Upper lobe of left lung (tissue), 6 donors: Measurements from ENCODE around the gene CERS6. TPM values are rescaled to one million over a fixed set of nuclear protein-coding genes. Genes with fewer than 3 reads are reported as not detected.

Source experiments
- ATAC-seq, 2 donors: fragments of 200-7000 bp; cut with Tn5 transposase; one replicate each; pipeline ENCODE4 v1.9.1; 2022; ENCODE audit warnings: mild to moderate bottlenecking in 2 of 2, moderate library complexity in 2 of 2; ENCODE audit not compliant: low FRiP score in 2 of 2
- DNase-seq, 2 donors: peaks; one replicate each; pipeline ENCODE4 v3.0.0-alpha.2; 2019 to 2020
- H3K27ac ChIP-seq, 4 donors: fragments of 200-600 bp; sonication (generic); one replicate each; pipeline ENCODE4 v1.5.1; 2016 to 2019
- H3K27me3 ChIP-seq, 4 donors: fragments of 200-600 bp; sonication (generic); one replicate each; pipeline ENCODE4 v1.5.1; 2017 to 2019
- H3K36me3 ChIP-seq, 4 donors: fragments of 200-600 bp; sonication (generic); one replicate each; pipeline ENCODE4 v1.5.1; 2016 to 2019
- H3K4me1 ChIP-seq, 4 donors: fragments of 200-600 bp; sonication (generic); one replicate each; pipeline ENCODE4 v1.5.1; 2018 to 2019
- H3K4me3 ChIP-seq, 4 donors: fragments of 200-600 bp; sonication (generic); one replicate each; pipeline ENCODE4 v1.5.1; 2017 to 2019; ENCODE audit warnings: mild to moderate bottlenecking in 2 of 4, moderate library complexity in 1 of 4
- H3K9me3 ChIP-seq, 4 donors: fragments of 200-600 bp; sonication (generic); one replicate each; pipeline ENCODE4 v1.5.1; 2018 to 2019
- EP300 ChIP-seq, 4 donors: sonication (generic); formaldehyde crosslinking; IDR thresholded peaks; one replicate each; pipeline ENCODE4 v1.5.1; 2017; ENCODE audit warnings: antibody characterized with exemption in 4 of 4, control low read depth in 2 of 4
- POLR2A ChIP-seq, 4 donors: fragments of 450-650 bp; IDR thresholded peaks; one replicate each; pipeline ENCODE4 v1.5.1; 2016 to 2017; ENCODE audit warnings: antibody characterized with exemption in 4 of 4, mild to moderate bottlenecking in 2 of 4
- POLR2AphosphoS5 ChIP-seq, 2 donors: sonication (generic); formaldehyde crosslinking; IDR thresholded peaks; one replicate each; pipeline ENCODE4 v1.5.1; 2017; ENCODE audit warnings: antibody characterized with exemption in 2 of 2
- WGBS, 2 donors: methylation state at CpG; one replicate each; pipeline ENCODE4 v1.1.5; 2017 to 2018; 5-methylcytosine and 5-hydroxymethylcytosine counted together
- total RNA-seq, 6 donors: library from RNA; depleted of rRNA in 4 of 6; stranded (reverse); fragments of >200 nt in 4 of 6; gene quantifications; one replicate each; pipeline versions ENCODE4 v1.1.0 to v1.2.1, GENCODE V29; 2016 to 2021
- TF ChIP-seq, protein P1 (sequence below), 6 experiments: fragments of 450-650 bp in 4 of 6; fragments of 200-600 bp in 2 of 6; sonication (generic) in 2 of 6; IDR thresholded peaks; one replicate each; pipeline ENCODE4 v1.5.1; 2016 to 2019; ENCODE audit warnings: antibody characterized with exemption in 6 of 6
- donor health status: DM: no; HTN: no; CAD: no; lungs with moderate emphysema.
- donor health status: DM: no; HTN: yes; CAD: no; lungs with severe emphysema.

The CERS6 gene
- total RNA-seq, 6 donors from 2014 or later = 7.3 to 24.7 (median 16.6) TPM

GRCh38 chr2:168670478-168670877 is 214.4 kb downstream of the CERS6 start:
- Histone ChIP-seq H3K27me3 (no peaks in the 10 kb centered on the region), H3K36me3 (no peaks in the 10 kb centered on the region), H3K4me3 (no peak overlapping the region), H3K27ac (no peak overlapping the region), H3K4me1 (no peaks in the 10 kb centered on the region), H3K9me3 (no peaks in the 10 kb centered on the region)
- TF ChIP-seq EP300 (IDR thresholded peaks at IDR 0.05) = no peak
- TF ChIP-seq POLR2A (IDR thresholded peaks at IDR 0.05) = no peak
- TF ChIP-seq, protein P1, sequence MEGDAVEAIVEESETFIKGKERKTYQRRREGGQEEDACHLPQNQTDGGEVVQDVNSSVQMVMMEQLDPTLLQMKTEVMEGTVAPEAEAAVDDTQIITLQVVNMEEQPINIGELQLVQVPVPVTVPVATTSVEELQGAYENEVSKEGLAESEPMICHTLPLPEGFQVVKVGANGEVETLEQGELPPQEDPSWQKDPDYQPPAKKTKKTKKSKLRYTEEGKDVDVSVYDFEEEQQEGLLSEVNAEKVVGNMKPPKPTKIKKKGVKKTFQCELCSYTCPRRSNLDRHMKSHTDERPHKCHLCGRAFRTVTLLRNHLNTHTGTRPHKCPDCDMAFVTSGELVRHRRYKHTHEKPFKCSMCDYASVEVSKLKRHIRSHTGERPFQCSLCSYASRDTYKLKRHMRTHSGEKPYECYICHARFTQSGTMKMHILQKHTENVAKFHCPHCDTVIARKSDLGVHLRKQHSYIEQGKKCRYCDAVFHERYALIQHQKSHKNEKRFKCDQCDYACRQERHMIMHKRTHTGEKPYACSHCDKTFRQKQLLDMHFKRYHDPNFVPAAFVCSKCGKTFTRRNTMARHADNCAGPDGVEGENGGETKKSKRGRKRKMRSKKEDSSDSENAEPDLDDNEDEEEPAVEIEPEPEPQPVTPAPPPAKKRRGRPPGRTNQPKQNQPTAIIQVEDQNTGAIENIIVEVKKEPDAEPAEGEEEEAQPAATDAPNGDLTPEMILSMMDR (IDR thresholded peaks at IDR 0.05) = no peak
- TF ChIP-seq POLR2AphosphoS5 (IDR thresholded peaks at IDR 0.05) = no peak
- WGBS, 2 donors = 60 to 65% methylated on average over 1 of the region's 1 CpG
- no peak for ATAC-seq
- no peak for DNase-seq

GRCh38 chr2:168671932-168672331 is 215.9 kb downstream of the CERS6 start:
- no peak for TF ChIP-seq POLR2AphosphoS5 (IDR thresholded peaks at IDR 0.05)
- no peak for TF ChIP-seq POLR2A (IDR thresholded peaks at IDR 0.05)
- DNase-seq = no peak
- Histone ChIP-seq H3K4me3 (no peak overlapping the region), H3K9me3 (no peaks in the 10 kb centered on the region), H3K27ac (no peak overlapping the region), H3K27me3 (no peaks in the 10 kb centered on the region), H3K4me1 (no peaks in the 10 kb centered on the region), H3K36me3 (no peaks in the 10 kb centered on the region)
- 58 to 60% methylated on average over 2 of the region's 2 CpGs for WGBS, 2 donors
- ATAC-seq = no peak

GRCh38 chr2:168673265-168674189 is 217.5 kb downstream of the CERS6 start:
- DNase-seq (no peak), ATAC-seq (no peak)
- Histone ChIP-seq H3K4me1 (no peaks in the 10 kb centered on the region), H3K4me3 (no peak overlapping the region), H3K27me3 (no peaks in the 10 kb centered on the region), H3K36me3 (no peaks in the 10 kb centered on the region), H3K27ac (no peak overlapping the region), H3K9me3 (no peaks in the 10 kb centered on the region)
- no peak for TF ChIP-seq EP300 (IDR thresholded peaks at IDR 0.05)
- no peak for TF ChIP-seq POLR2AphosphoS5 (IDR thresholded peaks at IDR 0.05)
- no peak for TF ChIP-seq POLR2A (IDR thresholded peaks at IDR 0.05)
- TF ChIP-seq, protein P1 (IDR thresholded peaks at IDR 0.05) = no peak
- WGBS, 2 donors = 84% methylated on average over 10 of the region's 10 CpGs

DNA sequence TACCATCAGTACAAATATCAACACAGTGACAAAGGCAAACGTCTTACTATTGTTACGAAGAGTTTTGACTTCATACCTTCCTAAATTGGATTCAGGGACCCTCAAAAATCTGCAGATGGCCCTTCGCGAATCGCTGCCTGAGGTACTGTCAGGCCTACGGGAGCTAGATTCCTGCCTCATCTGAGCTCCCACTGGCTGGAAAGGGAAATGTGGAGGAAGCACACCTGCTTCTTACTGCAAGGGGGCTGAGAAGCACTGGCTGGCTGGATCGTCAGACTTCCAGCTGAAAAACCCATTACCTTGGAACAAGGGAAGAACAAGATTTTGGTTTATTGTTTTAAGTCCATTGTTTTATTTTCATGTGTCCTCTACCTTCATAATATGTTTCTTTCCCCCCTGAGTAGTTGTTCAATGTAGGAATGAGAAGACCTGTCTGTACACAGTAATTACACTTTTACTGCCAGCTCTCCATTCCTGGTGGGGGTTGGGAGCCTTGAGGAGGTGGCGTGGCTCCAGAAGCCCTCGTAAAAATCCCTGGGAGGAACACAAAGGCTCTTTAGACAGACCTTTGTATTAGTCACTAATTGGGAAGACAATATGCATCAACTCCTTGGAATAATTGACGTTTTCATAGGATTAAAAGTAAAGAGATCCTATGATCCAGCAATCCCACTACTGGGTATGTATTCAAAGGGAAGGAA is 222.2 kb downstream of the CERS6 start:
- H3K27ac ChIP-seq = no peak overlapping the region
- no peak for DNase-seq
- H3K4me1 ChIP-seq = no peaks in the 10 kb centered on the region
- ATAC-seq = no peak
- H3K9me3 ChIP-seq = no peaks in the 10 kb centered on the region
- TF ChIP-seq, protein P1 (IDR thresholded peaks at IDR 0.05) = no peak
- no peak for TF ChIP-seq POLR2A (IDR thresholded peaks at IDR 0.05)
- no peak for TF ChIP-seq EP300 (IDR thresholded peaks at IDR 0.05)
- TF ChIP-seq POLR2AphosphoS5 (IDR thresholded peaks at IDR 0.05) = no peak
- WGBS, 2 donors = 91 to 92% methylated on average over 9 to 10 of the region's 10 CpGs
- H3K4me3 ChIP-seq = no peak overlapping the region
- H3K27me3 ChIP-seq = no peaks in the 10 kb centered on the region
- H3K36me3 ChIP-seq = no peaks in the 10 kb centered on the region

DNA sequence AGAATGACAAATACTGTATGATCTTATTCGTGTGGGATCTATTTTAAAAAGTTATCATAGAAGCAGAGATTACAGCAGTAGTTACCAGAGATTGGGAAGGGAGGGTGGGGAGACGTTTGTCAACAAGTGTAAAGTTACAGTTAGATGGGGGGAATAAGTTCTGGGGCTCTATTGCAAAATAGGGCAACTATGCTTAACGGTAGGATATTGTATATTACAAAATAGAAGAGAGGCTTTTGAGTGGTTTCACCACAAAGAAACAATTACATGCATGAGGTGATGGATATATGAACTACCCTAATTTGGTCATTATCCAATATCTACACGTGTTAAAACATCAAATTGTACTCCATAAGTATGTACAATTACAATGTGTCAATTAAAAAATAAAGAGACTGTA is 223.0 kb downstream of the CERS6 start:
- no peaks in the 10 kb centered on the region for H3K4me1 ChIP-seq
- WGBS, 2 donors = 69 to 76% methylated on average over 4 of the region's 4 CpGs
- DNase-seq (no peak), ATAC-seq (no peak)
- no peak overlapping the region for H3K4me3 ChIP-seq
- H3K27me3 ChIP-seq = no peaks in the 10 kb centered on the region
- H3K27ac ChIP-seq = no peak overlapping the region
- TF ChIP-seq EP300 (IDR thresholded peaks at IDR 0.05) (no peak), POLR2A (IDR thresholded peaks at IDR 0.05) (no peak), POLR2AphosphoS5 (IDR thresholded peaks at IDR 0.05) (no peak)
- TF ChIP-seq, protein P1 (IDR thresholded peaks at IDR 0.05) = no peak
- no peaks in the 10 kb centered on the region for H3K9me3 ChIP-seq
- no peaks in the 10 kb centered on the region for H3K36me3 ChIP-seq
